Panc1 (cell line): ENCODE results near the gene EEIG2. TPM values are rescaled to one million over a fixed set of nuclear protein-coding genes. Genes with fewer than 3 reads are reported as not detected.

Experiments
- ATAC-seq: fragments of 200-7000 bp; cut with Tn5 transposase; 2 replicates; pipeline ENCODE4 v1.9.1; 2020; ENCODE audit warnings: mild to moderate bottlenecking, moderate library complexity
- Bru-seq: library from RNA; stranded (reverse); fragments of 400-500 nt; gene quantifications from one replicate; lab custom pipeline; 2021; lab: Mats Ljungman, UMichigan
- BruChase-seq, 2 experiments: library from RNA; stranded (reverse); fragments of 400-500 nt; gene quantifications; one replicate each; lab custom pipeline; 2021; lab: Mats Ljungman, UMichigan
- BruUV-seq: library from RNA; stranded (reverse); fragments of 400-500 nt; replicated peaks from 2 replicates; lab custom pipeline; 2021; lab: Mats Ljungman, UMichigan
- CTCF ChIA-PET: fragments of 300-600 bp; sonication (Branson Sonifier 250); formaldehyde crosslinking; loops from one replicate; lab custom pipeline; 2022; ENCODE audit warnings: antibody characterized with exemption; lab: Charles Lee
- POLR2A ChIA-PET: fragments of 300-600 bp; sonication (Branson Sonifier 250); formaldehyde crosslinking; loops from one replicate; lab custom pipeline; 2022; ENCODE audit warnings: antibody characterized with exemption; lab: Charles Lee
- DNase-seq: peaks from one replicate; pipeline ENCODE4 v3.0.0-alpha.2; 2010; ENCODE audit warnings: low read depth, low spot score
- H3K27ac ChIP-seq: 2 replicates; pipeline ENCODE4 v1.5.1; 2011; ENCODE audit warnings: mild to moderate bottlenecking, low read length, inconsistent platforms
- H3K27me3 ChIP-seq: fragments of 200-500 bp; sonication (Bioruptor generic); 2 replicates; pipeline ENCODE4 v1.6.0; 2014; ENCODE audit warnings: low read length, inconsistent platforms; ENCODE audit not compliant: control insufficient read depth, insufficient read depth
- H3K36me3 ChIP-seq: fragments of 200-500 bp; sonication (Bioruptor generic); 2 replicates; pipeline ENCODE4 v1.5.1; 2014; ENCODE audit warnings: inconsistent platforms, mild to moderate bottlenecking, low read length, moderate library complexity; ENCODE audit not compliant: control insufficient read depth, insufficient read depth
- H3K4me1 ChIP-seq: 2 replicates; pipeline ENCODE4 v1.5.1; 2011; ENCODE audit warnings: inconsistent platforms, mild to moderate bottlenecking, low read length, moderate library complexity; ENCODE audit not compliant: control insufficient read depth, insufficient read depth
- H3K4me3 ChIP-seq, 2 experiments: 2 replicates each; pipeline ENCODE4 v1.5.1; 2011 to 2012; ENCODE audit warnings: low read depth in 2 of 2, low read length in 2 of 2, mild to moderate bottlenecking in 2 of 2, inconsistent platforms in 1 of 2, moderate library complexity in 1 of 2
- H3K9me3 ChIP-seq: fragments of 200-500 bp; sonication (Bioruptor generic); 2 replicates; pipeline ENCODE4 v1.5.1; 2014; ENCODE audit warnings: low read depth, mild to moderate bottlenecking, inconsistent platforms, low read length, moderate library complexity; ENCODE audit not compliant: control insufficient read depth, insufficient read depth
- POLR2AphosphoS5 ChIP-seq: IDR thresholded peaks from 2 replicates; pipeline ENCODE4 v1.6.1; 2012; ENCODE audit warnings: mild to moderate bottlenecking, low read depth, low read length, moderate library complexity
- SIN3A ChIP-seq: IDR thresholded peaks from 2 replicates; pipeline ENCODE4 v1.6.1; 2012; ENCODE audit warnings: low read depth, mild to moderate bottlenecking, low read length, moderate library complexity, borderline replicate concordance; ENCODE audit not compliant: insufficient read depth
- TCF7L2 ChIP-seq: IDR thresholded peaks from 2 replicates; pipeline ENCODE4 v1.6.1; 2011; ENCODE audit warnings: mild to moderate bottlenecking, low read depth, low read length, inconsistent platforms
- in situ Hi-C: cut with HindIII; loops from 2 replicates; pipeline ENCODE4 v1.10.0; 2016; ENCODE audit warnings: low sequenced_read_pairs, low pct_unique_long_range_greater_than_20kb
- intact Hi-C: fragments of 100-400 bp; cut with micrococcal nuclease; formaldehyde crosslinking; loops from one replicate; pipeline ENCODE4 v1.10.0; 2022; ENCODE audit not compliant: unreplicated experiment
- long read RNA-seq: library from polyadenylated mRNA; unstranded; transcript quantifications from one replicate; pipeline ENCODE4 v2.0.0, GENCODE V29; 2021; ENCODE audit not compliant: unreplicated experiment
- polyA plus RNA-seq: library from polyadenylated mRNA; unstranded; fragments of >200 nt; gene quantifications from one replicate; pipeline ENCODE4 v1.2.1, GENCODE V29; 2012; ENCODE audit warnings: missing spikeins; ENCODE audit not compliant: insufficient read length
- total RNA-seq: library from RNA; stranded (reverse); gene quantifications from one replicate; pipeline ENCODE4 v1.2.1, GENCODE V29; 2021; ENCODE audit not compliant: unreplicated experiment
- TF ChIP-seq, protein P1 (sequence below): fragments of 450-650 bp; IDR thresholded peaks from 2 replicates; pipeline ENCODE4 v1.5.1; 2017; ENCODE audit warnings: mild to moderate bottlenecking
- TF ChIP-seq, protein P2 (sequence below), 2 experiments: IDR thresholded peaks; 2 replicates each; pipeline ENCODE4 v1.6.1; 2011 to 2012; ENCODE audit warnings: low read depth in 2 of 2, control low read depth in 1 of 2, low read length in 1 of 2, mild to moderate bottlenecking in 1 of 2, moderate library complexity in 1 of 2; ENCODE audit not compliant: insufficient read depth in 1 of 2

The EEIG2 gene
- 5.4 TPM for total RNA-seq
- polyA plus RNA-seq = 1.6 TPM
- percentile 49 among the genes with signal in this experiment for Bru-seq, nascent RNA
- BruChase-seq, experiment 1, labeled RNA remaining after a 2-hour chase = percentile 48 among the genes with signal in this experiment
- BruChase-seq, experiment 2, labeled RNA remaining after a 6-hour chase = percentile 57 among the genes with signal in this experiment
- long read RNA-seq, full-length matches to known transcripts = 11 of 15 reads
- long read RNA-seq, partial matches to known transcripts = 1 of 15 reads
- long read RNA-seq, other reads (novel, unspliced or antisense) = 3 of 15 reads

DNA sequence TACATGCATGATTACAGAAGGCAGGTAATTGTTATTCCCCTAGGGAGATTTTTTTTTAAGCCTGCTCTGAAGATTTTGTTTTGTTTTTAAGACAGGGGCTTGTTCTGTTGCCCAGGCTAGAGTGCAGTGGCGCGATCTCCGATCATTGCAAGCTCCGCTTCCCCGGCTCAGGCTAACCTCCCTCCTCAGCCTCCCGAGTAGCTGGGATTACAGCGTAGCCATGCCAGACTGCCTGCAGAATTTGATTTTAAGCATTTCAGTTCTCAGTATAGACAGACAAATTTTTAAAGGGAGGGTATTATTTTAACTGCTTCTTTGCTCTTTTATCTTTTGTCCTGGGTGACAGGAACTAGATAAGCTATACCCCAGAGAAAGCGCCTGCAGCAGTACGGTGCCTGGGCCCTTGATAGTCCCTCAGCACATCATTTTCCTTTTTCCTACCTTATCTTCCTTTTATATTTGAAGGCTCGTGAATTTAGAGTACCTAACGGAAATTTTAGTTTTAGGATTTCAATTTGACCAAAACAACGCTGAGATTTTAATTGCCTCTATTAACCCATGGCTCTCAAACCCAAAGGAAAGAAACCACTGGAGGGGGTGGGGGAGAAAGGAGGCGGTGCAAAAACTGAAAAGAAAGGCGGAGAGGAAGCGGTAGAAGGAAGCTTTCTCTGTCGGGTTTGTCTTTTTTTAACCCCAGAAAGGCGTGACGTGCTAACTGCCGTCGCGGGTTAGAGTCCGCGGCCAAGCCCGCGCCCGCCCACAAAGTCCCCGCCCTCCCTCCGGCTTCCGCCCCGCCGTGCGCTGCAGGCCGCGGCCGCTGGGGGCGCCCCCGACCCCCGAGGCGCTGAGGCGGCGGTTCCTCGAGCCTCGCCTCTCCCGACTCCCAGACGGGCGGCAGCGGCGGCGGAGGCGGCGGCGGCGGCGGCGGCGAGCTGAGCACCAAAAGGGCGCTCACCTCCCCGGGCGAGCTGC, at the start of gene EEIG2:
Gene EEIG2 (plus strand): TSS at position 886 of the 972 bp plus-strand sequence. CDS start 329 bp downstream, outside the sequence.
- Histone ChIP-seq H3K36me3 (no peaks in the 10 kb centered on the region), H3K27me3 (no peaks in the 10 kb centered on the region), H3K27ac (peak within 1 kb of the TSS; percentile 73), H3K9me3 (no peaks in the 10 kb centered on the region), H3K4me3 (peak within 1 kb of the TSS; percentile 56 to 67), H3K4me1 (peaks cover 6% of the 10 kb centered on the region)
- intact Hi-C loops = no loop called here
- in situ Hi-C loops = no loop called here
- ChIA-PET POLR2A (no interaction called here), CTCF (interaction anchor here (0.6 to 1.1 kb wide), 2 partner anchors 84 to 139 kb away, joined by 3 to 4 read pairs; no protein-coding TSS in a partner anchor)
- no peak for DNase-seq
- no TSS peak for BruUV-seq
- no peak for TF ChIP-seq SIN3A
- TF ChIP-seq TCF7L2 = no peak
- no peak for TF ChIP-seq POLR2AphosphoS5
- TF ChIP-seq, protein P1, sequence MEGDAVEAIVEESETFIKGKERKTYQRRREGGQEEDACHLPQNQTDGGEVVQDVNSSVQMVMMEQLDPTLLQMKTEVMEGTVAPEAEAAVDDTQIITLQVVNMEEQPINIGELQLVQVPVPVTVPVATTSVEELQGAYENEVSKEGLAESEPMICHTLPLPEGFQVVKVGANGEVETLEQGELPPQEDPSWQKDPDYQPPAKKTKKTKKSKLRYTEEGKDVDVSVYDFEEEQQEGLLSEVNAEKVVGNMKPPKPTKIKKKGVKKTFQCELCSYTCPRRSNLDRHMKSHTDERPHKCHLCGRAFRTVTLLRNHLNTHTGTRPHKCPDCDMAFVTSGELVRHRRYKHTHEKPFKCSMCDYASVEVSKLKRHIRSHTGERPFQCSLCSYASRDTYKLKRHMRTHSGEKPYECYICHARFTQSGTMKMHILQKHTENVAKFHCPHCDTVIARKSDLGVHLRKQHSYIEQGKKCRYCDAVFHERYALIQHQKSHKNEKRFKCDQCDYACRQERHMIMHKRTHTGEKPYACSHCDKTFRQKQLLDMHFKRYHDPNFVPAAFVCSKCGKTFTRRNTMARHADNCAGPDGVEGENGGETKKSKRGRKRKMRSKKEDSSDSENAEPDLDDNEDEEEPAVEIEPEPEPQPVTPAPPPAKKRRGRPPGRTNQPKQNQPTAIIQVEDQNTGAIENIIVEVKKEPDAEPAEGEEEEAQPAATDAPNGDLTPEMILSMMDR = peak; percentile 93
- TF ChIP-seq, protein P2, sequence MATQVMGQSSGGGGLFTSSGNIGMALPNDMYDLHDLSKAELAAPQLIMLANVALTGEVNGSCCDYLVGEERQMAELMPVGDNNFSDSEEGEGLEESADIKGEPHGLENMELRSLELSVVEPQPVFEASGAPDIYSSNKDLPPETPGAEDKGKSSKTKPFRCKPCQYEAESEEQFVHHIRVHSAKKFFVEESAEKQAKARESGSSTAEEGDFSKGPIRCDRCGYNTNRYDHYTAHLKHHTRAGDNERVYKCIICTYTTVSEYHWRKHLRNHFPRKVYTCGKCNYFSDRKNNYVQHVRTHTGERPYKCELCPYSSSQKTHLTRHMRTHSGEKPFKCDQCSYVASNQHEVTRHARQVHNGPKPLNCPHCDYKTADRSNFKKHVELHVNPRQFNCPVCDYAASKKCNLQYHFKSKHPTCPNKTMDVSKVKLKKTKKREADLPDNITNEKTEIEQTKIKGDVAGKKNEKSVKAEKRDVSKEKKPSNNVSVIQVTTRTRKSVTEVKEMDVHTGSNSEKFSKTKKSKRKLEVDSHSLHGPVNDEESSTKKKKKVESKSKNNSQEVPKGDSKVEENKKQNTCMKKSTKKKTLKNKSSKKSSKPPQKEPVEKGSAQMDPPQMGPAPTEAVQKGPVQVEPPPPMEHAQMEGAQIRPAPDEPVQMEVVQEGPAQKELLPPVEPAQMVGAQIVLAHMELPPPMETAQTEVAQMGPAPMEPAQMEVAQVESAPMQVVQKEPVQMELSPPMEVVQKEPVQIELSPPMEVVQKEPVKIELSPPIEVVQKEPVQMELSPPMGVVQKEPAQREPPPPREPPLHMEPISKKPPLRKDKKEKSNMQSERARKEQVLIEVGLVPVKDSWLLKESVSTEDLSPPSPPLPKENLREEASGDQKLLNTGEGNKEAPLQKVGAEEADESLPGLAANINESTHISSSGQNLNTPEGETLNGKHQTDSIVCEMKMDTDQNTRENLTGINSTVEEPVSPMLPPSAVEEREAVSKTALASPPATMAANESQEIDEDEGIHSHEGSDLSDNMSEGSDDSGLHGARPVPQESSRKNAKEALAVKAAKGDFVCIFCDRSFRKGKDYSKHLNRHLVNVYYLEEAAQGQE (IDR thresholded peaks at IDR 0.05; ENCODE audit: insufficient read depth in 1 of 2, low read depth in 2 of 2, low read length in 1 of 2) = no peak
- peak; percentile 93 for ATAC-seq

DNA sequence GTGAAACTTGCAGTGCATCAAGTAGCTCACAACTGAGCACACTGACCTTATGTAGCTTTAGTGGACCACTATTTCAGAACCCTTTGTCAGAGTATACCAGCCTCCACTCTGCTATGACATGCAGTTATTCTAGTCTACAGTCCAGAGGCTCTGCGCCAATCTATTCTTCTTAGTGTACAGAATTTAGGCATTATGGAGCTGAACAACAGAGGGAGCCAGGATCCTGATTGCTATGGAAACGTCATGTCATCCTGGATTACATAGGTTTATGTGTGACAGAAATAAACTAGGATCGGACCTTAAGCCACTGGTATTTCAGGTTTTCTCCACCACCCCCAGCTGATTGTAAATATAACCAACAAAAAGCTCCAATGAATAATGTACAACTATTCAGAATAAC, 48.1 kb upstream of the EEIG2 start:
- no TSS peak for BruUV-seq
- ChIA-PET POLR2A (no interaction called here), CTCF (interaction anchor here (1.6 kb wide), 1 partner anchor 50 kb away, joined by 6 read pairs; no protein-coding TSS in a partner anchor)
- DNase-seq = no peak
- ATAC-seq = no peak
- TF ChIP-seq, protein P2 (IDR thresholded peaks at IDR 0.05; ENCODE audit: insufficient read depth in 1 of 2, low read depth in 2 of 2, low read length in 1 of 2) = no peak
- no peak for TF ChIP-seq TCF7L2
- TF ChIP-seq POLR2AphosphoS5 = no peak
- TF ChIP-seq SIN3A = no peak
- TF ChIP-seq, protein P1 = no peak
- H3K4me3 ChIP-seq = no peak overlapping the region
- no peak overlapping the region for H3K27ac ChIP-seq
- H3K36me3 ChIP-seq = no peaks in the 10 kb centered on the region
- no peaks in the 10 kb centered on the region for H3K9me3 ChIP-seq
- in situ Hi-C loops = no loop called here
- intact Hi-C loops = loop anchor here (1.0 kb wide), 1 partner anchor 132 kb away; no protein-coding TSS in a partner anchor
- H3K27me3 ChIP-seq = no peaks in the 10 kb centered on the region
- no peaks in the 10 kb centered on the region for H3K4me1 ChIP-seq
